HCT116 (cell line): ENCODE data around the gene SEC22A. TPM values are rescaled to one million over a fixed set of nuclear protein-coding genes. Genes with fewer than 3 reads are reported as not detected.

Experiments used
- ATAC-seq: fragments of 200-7000 bp; cut with Tn5 transposase; 2 replicates; pipeline ENCODE4 v1.9.1; 2020; ENCODE audit warnings: mild to moderate bottlenecking, moderate library complexity
- BruUV-seq: library from RNA; stranded (reverse); fragments of 400-500 nt; replicated peaks from 2 replicates; lab custom pipeline; 2021; lab: Mats Ljungman, UMichigan
- CTCF ChIA-PET: fragments of 300-600 bp; sonication (Branson Sonifier 250); formaldehyde crosslinking; loops from one replicate; lab custom pipeline; 2021; ENCODE audit warnings: antibody characterized with exemption; lab: Charles Lee
- POLR2A ChIA-PET: fragments of 300-600, 350-600 bp; sonication (Branson Sonifier 250); formaldehyde crosslinking; loops from one replicate; lab custom pipeline; 2021; ENCODE audit warnings: antibody characterized with exemption; lab: Charles Lee
- RAD21 ChIA-PET, 2 experiments: fragments of 300-600 bp; sonication (Branson Sonifier 250); formaldehyde crosslinking; loops; one replicate each; lab custom pipeline; 2023; ENCODE audit warnings: low total read pairs in 2 of 2; ENCODE audit not compliant: uncharacterized antibody in 2 of 2, unreplicated experiment in 2 of 2, low non-redundant PET in 1 of 2; lab: Charles Lee
- DNase-seq: peaks from one replicate; pipeline ENCODE4 v3.0.0-alpha.2; 2010; ENCODE audit warnings: low read depth, low spot score
- H2AFZ ChIP-seq: fragments of 200-600 bp; shearing (Covaris generic), sonication (generic); 2 replicates; pipeline ENCODE4 v1.6.1; 2017; ENCODE audit warnings: low read depth, mixed run types, mixed read lengths, antibody characterized with exemption, low read length; ENCODE audit not compliant: poor library complexity, severe bottlenecking
- H3K27ac ChIP-seq: 2 replicates; pipeline ENCODE4 v1.5.1; 2012; ENCODE audit warnings: low read depth, low read length
- H3K27me3 ChIP-seq: fragments of 200-600 bp; sonication (generic); 2 replicates; pipeline ENCODE4 v1.6.1; 2016; ENCODE audit warnings: mixed run types, low read length, mixed read lengths; ENCODE audit not compliant: insufficient read depth
- H3K36me3 ChIP-seq, 2 experiments: fragments of 200-500 bp in 1 of 2; fragments of 200-600 bp in 1 of 2; sonication (Bioruptor generic) in 1 of 2; sonication (generic) in 1 of 2; 2 replicates each; pipeline versions ENCODE4 v1.5.1 to v1.6.1; 2014 to 2016; ENCODE audit warnings: low read length in 2 of 2, inconsistent platforms in 1 of 2, mixed read lengths in 1 of 2, mixed run types in 1 of 2; ENCODE audit not compliant: insufficient read depth in 2 of 2, control insufficient read depth in 1 of 2
- H3K4me1 ChIP-seq, 2 experiments: fragments of 200-600 bp in 1 of 2; sonication (generic) in 1 of 2; 2 replicates each; pipeline versions ENCODE4 v1.5.1 to v1.6.1; 2012 to 2017; ENCODE audit warnings: low read length in 2 of 2, inconsistent platforms in 1 of 2, mild to moderate bottlenecking in 1 of 2, mixed read lengths in 1 of 2, mixed run types in 1 of 2, moderate library complexity in 1 of 2; ENCODE audit not compliant: insufficient read depth in 2 of 2, control insufficient read depth in 1 of 2
- H3K4me2 ChIP-seq: fragments of 200-600 bp; sonication (generic); 2 replicates; pipeline ENCODE4 v1.6.1; 2017; ENCODE audit warnings: mixed run types, low read length, mixed read lengths
- H3K4me3 ChIP-seq, 2 experiments: fragments of 200-600 bp in 1 of 2; sonication (generic) in 1 of 2; replicated peaks in 1 of 2; 2 replicates each; pipeline ENCODE4 v1.5.1; 2011 to 2016; ENCODE audit warnings: low read length in 2 of 2, control low read depth in 1 of 2, low read depth in 1 of 2, mild to moderate bottlenecking in 1 of 2, mixed read lengths in 1 of 2, mixed run types in 1 of 2
- H3K79me2 ChIP-seq: fragments of 200-600 bp; sonication (generic); 2 replicates; pipeline ENCODE4 v1.6.1; 2017; ENCODE audit warnings: mild to moderate bottlenecking, mixed run types, low read length, moderate library complexity, mixed read lengths; ENCODE audit not compliant: insufficient read depth
- H3K9ac ChIP-seq: fragments of 200-600 bp; sonication (generic); 2 replicates; pipeline ENCODE4 v1.6.1; 2016; ENCODE audit warnings: low read length, mixed read lengths
- H3K9me2 ChIP-seq: fragments of 200-600 bp; sonication (generic), shearing (Covaris generic); 2 replicates; pipeline ENCODE4 v1.6.1; 2017; ENCODE audit warnings: mixed run types, mild to moderate bottlenecking, moderate library complexity; ENCODE audit not compliant: insufficient read depth
- H3K9me3 ChIP-seq, 2 experiments: fragments of 200-500 bp in 1 of 2; fragments of 200-600 bp in 1 of 2; sonication (Bioruptor generic) in 1 of 2; sonication (generic) in 1 of 2; 2 replicates each; pipeline ENCODE4 v1.6.1; 2014 to 2017; ENCODE audit warnings: low read length in 2 of 2, mixed read lengths in 2 of 2, inconsistent platforms in 1 of 2, low read depth in 1 of 2, mild to moderate bottlenecking in 1 of 2, mixed run types in 1 of 2, moderate library complexity in 1 of 2; ENCODE audit not compliant: control insufficient read depth in 1 of 2, insufficient read depth in 1 of 2
- H4K20me1 ChIP-seq: fragments of 200-600 bp; sonication (generic), shearing (Covaris generic); 2 replicates; pipeline ENCODE4 v1.6.1; 2017; ENCODE audit warnings: mixed run types, mild to moderate bottlenecking, moderate library complexity; ENCODE audit not compliant: insufficient read depth
- ATF3 ChIP-seq: IDR thresholded peaks from 2 replicates; pipeline ENCODE4 v1.6.1; 2012
- CBX3 ChIP-seq: IDR thresholded peaks from 2 replicates; pipeline ENCODE4 v1.6.1; 2012; ENCODE audit warnings: low read depth
- CEBPB ChIP-seq: IDR thresholded peaks from 2 replicates; pipeline ENCODE4 v1.6.1; 2012; ENCODE audit warnings: low read depth
- EGR1 ChIP-seq: IDR thresholded peaks from 2 replicates; pipeline ENCODE4 v1.6.1; 2012; ENCODE audit warnings: low read depth
- ELF1 ChIP-seq: IDR thresholded peaks from 2 replicates; pipeline ENCODE4 v1.6.1; 2012; ENCODE audit warnings: low read depth, borderline replicate concordance
- EZH2phosphoT487 ChIP-seq: fragments of 200-600 bp; IDR thresholded peaks from 2 replicates; pipeline ENCODE4 v1.6.1; 2018; ENCODE audit warnings: antibody characterized with exemption, borderline replicate concordance
- JUND ChIP-seq: IDR thresholded peaks from 2 replicates; pipeline ENCODE4 v1.6.1; 2012
- POLR2A ChIP-seq: IDR thresholded peaks from 2 replicates; pipeline ENCODE4 v1.7.0; 2011; ENCODE audit warnings: borderline replicate concordance; ENCODE audit not compliant: insufficient read depth, insufficient read length; ENCODE audit errors: extremely low read depth
- POLR2AphosphoS5 ChIP-seq: IDR thresholded peaks from 2 replicates; pipeline ENCODE4 v1.6.1; 2011; ENCODE audit warnings: mild to moderate bottlenecking, low read depth, low read length, moderate library complexity
- RAD21 ChIP-seq: IDR thresholded peaks from 2 replicates; pipeline ENCODE4 v1.6.1; 2012; ENCODE audit warnings: low read depth, mild to moderate bottlenecking
- REST ChIP-seq: IDR thresholded peaks from 2 replicates; pipeline ENCODE4 v1.6.1; 2012; ENCODE audit warnings: low read depth
- SP1 ChIP-seq: IDR thresholded peaks from 2 replicates; pipeline ENCODE4 v1.6.1; 2012; ENCODE audit warnings: low read depth
- SRF ChIP-seq: IDR thresholded peaks from 2 replicates; pipeline ENCODE4 v1.6.1; 2012; ENCODE audit warnings: low read depth
- TCF7L2 ChIP-seq: IDR thresholded peaks from 2 replicates; pipeline ENCODE4 v1.7.0; 2011; ENCODE audit warnings: borderline replicate concordance, inconsistent platforms; ENCODE audit not compliant: insufficient read depth, insufficient read length; ENCODE audit errors: extremely low read depth
- YY1 ChIP-seq: IDR thresholded peaks from 2 replicates; pipeline ENCODE4 v1.6.1; 2011; ENCODE audit warnings: low read length, low read depth, moderate library complexity, mild to moderate bottlenecking; ENCODE audit not compliant: insufficient replicate concordance; ENCODE audit errors: extremely low read depth
- ZBTB33 ChIP-seq: IDR thresholded peaks from 2 replicates; pipeline ENCODE4 v1.6.1; 2011; ENCODE audit warnings: mild to moderate bottlenecking, low read length, moderate library complexity; ENCODE audit not compliant: insufficient replicate concordance; ENCODE audit errors: extremely low read depth
- ZNF274 ChIP-seq: fragments of 200-500 bp; sonication (Bioruptor generic); IDR thresholded peaks from 2 replicates; pipeline ENCODE4 v1.6.1; 2014; ENCODE audit warnings: mild to moderate bottlenecking, low read depth, low read length, inconsistent platforms
- intact Hi-C: fragments of 100-400 bp; cut with micrococcal nuclease; formaldehyde crosslinking; loops from 2 replicates; pipeline ENCODE4 v1.10.0; 2022
- total RNA-seq: library from RNA; stranded (reverse); gene quantifications from one replicate; pipeline ENCODE4 v1.2.1, GENCODE V29; 2021; ENCODE audit not compliant: unreplicated experiment
- TF ChIP-seq, protein P1 (sequence below), 3 experiments: fragments of 200-600 bp in 1 of 3; sonication (generic) in 1 of 3; IDR thresholded peaks in 2 of 3; conservative IDR thresholded peaks in 1 of 3; 2 replicates each; pipeline ENCODE4 v1.5.1; 2012 to 2017; ENCODE audit warnings: low read depth in 2 of 3, low read length in 2 of 3, antibody characterized with exemption in 1 of 3, borderline replicate concordance in 1 of 3, control low read depth in 1 of 3, mild to moderate bottlenecking in 1 of 3, mixed read lengths in 1 of 3, mixed run types in 1 of 3, moderate library complexity in 1 of 3; ENCODE audit not compliant: insufficient read depth in 1 of 3

SEC22A gene
- total RNA-seq, 1 experiment from 2014 or later: 10.6 TPM

DNA sequence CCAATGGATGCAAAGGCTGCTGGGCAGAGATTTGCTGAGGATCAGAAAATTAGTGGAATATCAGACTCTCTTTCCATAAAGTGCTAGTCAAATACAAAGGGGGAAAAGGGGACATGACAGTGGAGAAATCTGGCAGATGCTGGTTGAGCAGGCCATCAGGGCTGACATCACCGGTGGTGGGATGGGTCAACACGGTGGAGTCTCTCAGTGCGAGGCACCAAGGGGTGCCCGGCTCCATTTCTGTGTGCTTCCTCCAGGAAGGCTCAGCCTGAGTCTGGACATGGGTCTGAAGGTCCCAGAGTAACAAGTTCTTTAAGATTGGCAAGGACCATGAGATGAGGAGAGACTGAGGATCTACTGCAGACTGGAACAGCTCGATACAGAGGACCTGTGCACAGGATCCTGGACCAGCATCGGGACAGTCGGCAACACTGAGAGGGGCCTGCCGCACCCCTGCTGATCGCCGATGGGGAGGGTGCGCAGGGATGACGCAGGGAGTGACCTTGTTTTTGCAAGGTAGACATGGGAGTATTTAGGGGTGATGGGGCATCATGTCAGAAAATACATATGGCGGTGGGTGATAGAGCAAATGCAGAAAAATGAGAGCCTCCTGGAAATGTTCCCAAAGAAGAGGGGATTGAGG is 92.7 kb downstream of the SEC22A start:
- Histone ChIP-seq H3K9me3 (no peaks in the 10 kb centered on the region), H2AFZ (no peak overlapping the region), H3K9ac (no peak overlapping the region), H3K79me2 (no peaks in the 10 kb centered on the region), H3K9me2 (no peaks in the 10 kb centered on the region), H3K4me3 (no peak overlapping the region), H3K4me1 (no peaks in the 10 kb centered on the region), H3K27me3 (peaks cover 17% of the 10 kb centered on the region; the same call in 1 of the 2 replicates), H4K20me1 (no peaks in the 10 kb centered on the region), H3K27ac (no peak overlapping the region), H3K36me3 (no peaks in the 10 kb centered on the region), H3K4me2 (no peak overlapping the region)
- ChIA-PET RAD21 (no interaction called here), CTCF (no interaction called here), POLR2A (no interaction called here)
- BruUV-seq: no TSS peak
- DNase-seq: no peak
- no peak for ATAC-seq
- TF ChIP-seq ATF3 (no peak), SRF (no peak), JUND (no peak), CBX3 (no peak), YY1 (no peak), ELF1 (no peak), RAD21 (no peak), POLR2AphosphoS5 (no peak), ZNF274 (no peak), REST (no peak), ZBTB33 (no peak), CEBPB (no peak), POLR2A (no peak), TCF7L2 (no peak), SP1 (no peak), EGR1 (no peak), EZH2phosphoT487 (no peak)
- TF ChIP-seq, protein P1, sequence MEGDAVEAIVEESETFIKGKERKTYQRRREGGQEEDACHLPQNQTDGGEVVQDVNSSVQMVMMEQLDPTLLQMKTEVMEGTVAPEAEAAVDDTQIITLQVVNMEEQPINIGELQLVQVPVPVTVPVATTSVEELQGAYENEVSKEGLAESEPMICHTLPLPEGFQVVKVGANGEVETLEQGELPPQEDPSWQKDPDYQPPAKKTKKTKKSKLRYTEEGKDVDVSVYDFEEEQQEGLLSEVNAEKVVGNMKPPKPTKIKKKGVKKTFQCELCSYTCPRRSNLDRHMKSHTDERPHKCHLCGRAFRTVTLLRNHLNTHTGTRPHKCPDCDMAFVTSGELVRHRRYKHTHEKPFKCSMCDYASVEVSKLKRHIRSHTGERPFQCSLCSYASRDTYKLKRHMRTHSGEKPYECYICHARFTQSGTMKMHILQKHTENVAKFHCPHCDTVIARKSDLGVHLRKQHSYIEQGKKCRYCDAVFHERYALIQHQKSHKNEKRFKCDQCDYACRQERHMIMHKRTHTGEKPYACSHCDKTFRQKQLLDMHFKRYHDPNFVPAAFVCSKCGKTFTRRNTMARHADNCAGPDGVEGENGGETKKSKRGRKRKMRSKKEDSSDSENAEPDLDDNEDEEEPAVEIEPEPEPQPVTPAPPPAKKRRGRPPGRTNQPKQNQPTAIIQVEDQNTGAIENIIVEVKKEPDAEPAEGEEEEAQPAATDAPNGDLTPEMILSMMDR (IDR thresholded peaks at IDR 0.05 in 2 of 3, conservative IDR thresholded peaks at IDR 0.05 in 1 of 3; ENCODE audit: borderline replicate concordance in 1 of 3, insufficient read depth in 1 of 3, low read depth in 2 of 3, low read length in 2 of 3): no peak
- intact Hi-C loops: no loop called here
